GM18526 (cell line): Measurements from ENCODE around the gene AGAP2.

Experiments used
- POLR2A ChIP-seq: IDR thresholded peaks from 3 replicates; pipeline ENCODE4 v1.6.1; 2011; ENCODE audit not compliant: insufficient read length; ENCODE audit errors: extremely low read depth

The AGAP2 gene

DNA sequence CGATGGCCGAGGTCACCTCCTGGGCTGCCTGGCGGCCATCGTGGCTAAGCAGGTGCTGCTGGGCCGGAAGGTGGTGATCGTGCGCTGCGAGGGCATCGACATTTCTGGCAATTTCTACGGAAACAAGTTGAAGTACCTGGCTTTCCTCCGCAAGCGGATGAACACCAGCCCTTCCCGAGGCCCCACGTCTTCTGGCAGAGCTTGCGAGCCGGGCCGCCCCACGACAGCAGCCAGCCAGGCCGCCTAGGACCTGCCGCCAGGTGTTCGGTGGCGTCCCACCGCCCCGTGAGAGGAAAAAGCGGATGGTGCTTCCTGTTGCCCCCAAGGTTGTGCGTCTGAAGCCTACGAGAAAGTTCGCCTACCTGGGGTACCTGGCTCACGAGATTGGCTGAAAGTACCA lies 63.9 kb downstream of the AGAP2 start:
- TF ChIP-seq POLR2A = no peak
